ENCODE measurements around the gene KCNJ15. TPM values are rescaled to one million over a fixed set of nuclear protein-coding genes. Genes with fewer than 3 reads are reported as not detected.
"Not testable (repeated sequence)": the region's sequence is repeated elsewhere in the genome, so short reads cannot be mapped to it uniquely, and the experiment has no call there.

The KCNJ15 gene
- total RNA-seq, 1 experiment from 2014 or later: 1.5 TPM

DNA sequence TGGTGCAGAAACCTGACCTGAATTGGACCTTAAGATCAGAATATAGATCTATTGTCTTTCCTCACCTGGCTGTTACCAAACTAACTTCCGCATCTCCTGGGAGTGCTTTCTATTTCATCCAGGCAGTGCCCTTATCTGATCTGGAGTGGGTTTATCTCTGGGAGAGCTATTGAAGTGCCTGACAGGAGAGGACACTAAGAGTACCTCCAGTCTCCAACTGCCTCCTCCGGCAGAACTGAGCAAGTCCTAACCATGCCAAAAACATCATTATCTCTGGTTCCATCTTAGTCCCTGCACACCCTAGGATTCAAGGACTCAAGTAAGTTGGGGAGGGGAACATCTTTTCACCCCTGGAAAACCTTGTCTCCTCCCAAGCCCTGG lies 12.4 kb upstream of the KCNJ15 start:
- peak; percentile 58 for DNase-seq (ENCODE audit: low read depth)

DNA sequence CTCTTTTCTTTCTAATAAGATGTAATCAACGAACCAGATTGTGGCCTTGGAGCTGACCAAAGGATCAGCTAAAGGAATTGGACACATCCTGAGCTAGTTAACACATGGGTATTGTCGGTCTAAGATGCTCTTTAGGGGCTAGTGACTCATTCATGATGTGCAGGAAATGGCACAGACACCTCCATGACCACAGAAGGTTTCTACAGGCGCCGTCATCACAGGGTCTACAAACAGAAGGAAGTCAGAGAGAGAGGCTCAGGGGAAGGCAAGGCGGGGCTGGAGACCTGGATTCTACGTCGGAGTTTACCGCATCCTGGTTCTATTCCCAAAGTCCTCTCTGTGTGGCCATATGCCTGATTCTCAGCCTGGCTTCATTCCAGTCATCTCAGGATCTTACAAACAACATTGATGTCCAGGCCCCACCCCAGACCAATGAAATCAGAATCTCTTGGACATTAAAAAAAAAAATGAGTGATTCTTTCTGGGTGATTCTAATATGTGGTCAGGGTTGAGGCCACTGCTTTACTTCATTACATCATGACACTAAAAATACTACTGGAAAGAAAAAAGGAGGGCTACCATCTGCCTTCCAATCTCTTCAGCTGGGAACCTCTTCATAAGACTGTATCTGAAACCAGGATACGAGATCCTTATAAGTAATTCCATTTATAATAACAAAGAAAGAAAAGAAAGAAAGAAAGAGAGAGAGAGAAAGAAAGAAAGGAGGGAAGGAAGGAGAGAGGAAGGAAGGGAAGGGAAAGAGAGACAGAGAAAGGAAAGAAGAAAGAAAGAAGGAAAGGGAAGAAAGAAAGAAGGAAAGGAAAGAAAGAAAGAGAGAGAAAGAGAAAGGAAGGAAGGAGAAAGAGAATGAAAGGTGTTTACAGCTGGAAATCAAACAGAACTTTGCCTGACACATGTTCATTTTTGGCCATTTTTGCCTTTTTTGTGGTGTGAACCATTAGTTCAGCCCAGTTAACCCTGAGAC lies 11.6 kb upstream of the KCNJ15 start:
- peak; percentile 100 for DNase-seq (ENCODE audit: low read depth)

DNA sequence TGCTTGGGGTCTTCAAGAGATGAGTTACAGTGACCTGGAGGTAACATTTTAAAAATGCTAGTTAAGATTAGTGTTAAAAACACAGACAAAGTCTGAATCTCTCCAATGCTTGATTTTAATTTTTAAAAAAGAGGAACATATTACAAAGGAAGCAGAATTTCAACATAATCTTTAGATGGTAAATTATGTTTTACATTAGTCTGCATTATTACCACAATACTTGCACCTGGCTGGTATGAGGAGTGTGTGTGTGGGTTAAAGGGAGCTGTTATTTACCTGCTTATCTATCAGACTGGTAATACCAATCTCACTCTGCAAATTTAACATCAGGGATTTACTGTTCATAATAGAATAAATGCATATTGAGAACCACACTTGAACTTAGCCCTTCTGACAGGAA lies 10.3 kb upstream of the KCNJ15 start:
- DNase-seq (ENCODE audit: low read depth): no peak

DNA sequence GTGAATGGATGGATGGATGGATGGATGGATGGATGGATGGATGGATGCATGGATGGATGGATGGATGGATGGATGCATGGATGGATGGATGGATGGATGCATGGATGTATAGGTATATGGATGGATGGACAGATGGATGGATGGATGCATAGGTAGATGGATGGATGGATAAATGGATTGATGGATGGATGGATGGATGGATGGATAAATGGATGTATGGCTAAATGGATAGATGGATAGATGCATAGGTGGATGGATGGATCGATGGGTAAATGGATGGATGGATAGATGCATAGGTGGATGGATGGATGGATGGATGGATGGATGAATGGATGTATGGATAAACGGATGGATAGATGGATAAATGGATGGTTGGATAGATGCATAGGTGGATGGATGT lies 9.7 kb upstream of the KCNJ15 start:
- DNase-seq (ENCODE audit: low read depth): not testable (repeated sequence)

DNA sequence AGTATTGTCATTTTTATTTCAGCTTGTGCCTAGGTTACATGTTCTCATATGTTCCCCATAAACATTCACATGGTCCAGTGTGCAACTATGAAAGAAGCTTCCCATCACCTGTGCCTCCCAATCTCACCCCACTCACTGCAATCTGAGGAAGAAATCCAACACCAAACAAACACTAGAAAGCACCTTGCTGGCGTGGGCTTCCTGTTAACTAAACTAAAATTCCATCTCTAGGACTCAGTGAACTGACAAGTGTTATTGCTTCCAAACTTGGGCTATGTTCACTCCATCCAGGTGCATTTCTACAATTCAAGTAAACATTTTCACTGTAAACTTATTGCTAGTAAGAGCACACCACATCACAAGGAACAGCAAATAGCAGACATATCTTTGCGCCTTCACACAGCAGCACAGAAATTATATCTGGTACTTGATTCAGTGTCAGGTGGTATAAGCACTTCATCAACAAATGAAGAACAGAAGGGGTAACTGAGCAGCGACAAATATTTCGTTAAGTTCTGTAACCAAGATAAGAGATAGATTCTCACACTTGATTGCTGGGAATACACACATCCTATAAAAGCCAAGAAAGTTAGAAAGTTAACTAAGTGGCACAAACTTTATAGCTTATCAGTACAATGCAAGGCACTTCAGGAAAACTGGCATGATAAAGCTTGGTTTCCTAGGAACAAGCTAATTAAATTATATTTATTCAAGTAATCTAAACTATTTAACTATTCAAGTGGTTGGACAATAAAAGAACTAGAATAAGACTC lies 8.9 kb upstream of the KCNJ15 start:
- DNase-seq (ENCODE audit: low read depth): no peak

DNA sequence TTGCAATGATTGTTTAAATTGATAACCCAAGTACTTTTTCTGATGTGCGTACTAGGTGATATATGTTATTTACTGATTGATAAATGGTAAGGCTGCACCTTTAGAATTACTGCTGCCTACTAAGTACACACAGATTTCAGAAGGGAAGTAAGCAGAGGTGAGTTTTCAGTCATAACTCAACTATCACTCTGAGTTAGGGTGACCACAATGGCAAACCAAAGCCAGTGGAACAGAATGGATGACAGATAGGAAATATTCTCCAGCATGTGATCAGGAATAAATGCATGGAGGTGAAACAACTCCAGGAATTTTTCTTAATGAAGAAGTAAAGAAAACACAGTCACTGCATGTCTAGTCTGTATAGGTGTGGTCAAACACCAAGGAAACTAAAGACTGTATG lies 7.5 kb upstream of the KCNJ15 start:
- no peak for DNase-seq (ENCODE audit: low read depth)

DNA sequence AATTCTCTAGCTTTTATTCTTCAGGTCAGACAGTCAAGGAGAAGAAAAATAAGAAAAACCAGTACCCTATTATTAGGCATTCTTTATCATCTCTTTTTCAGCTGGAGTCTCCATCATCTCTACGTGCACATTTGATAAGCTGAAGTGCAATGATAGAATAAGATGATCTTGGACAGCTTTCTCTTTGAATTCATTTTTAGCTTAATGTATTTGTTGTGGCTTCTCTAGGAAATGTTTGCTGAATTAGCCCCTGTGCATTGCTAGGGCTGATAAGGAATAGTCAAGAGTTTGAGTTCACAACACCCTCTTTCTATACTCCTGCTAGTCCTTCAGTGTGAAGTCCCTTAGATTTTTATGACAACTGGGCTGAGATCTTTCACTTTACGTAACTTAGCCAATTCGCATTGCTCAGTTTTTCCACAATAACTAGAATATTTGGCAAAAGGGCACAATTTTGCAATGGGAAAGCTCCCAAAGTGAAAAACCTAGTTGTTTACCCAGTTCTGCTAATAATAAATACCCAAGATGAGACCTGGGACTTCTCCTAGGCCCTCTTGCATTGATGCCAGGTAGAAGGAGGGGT lies 7.0 kb upstream of the KCNJ15 start:
- DNase-seq (ENCODE audit: low read depth): no peak

DNA sequence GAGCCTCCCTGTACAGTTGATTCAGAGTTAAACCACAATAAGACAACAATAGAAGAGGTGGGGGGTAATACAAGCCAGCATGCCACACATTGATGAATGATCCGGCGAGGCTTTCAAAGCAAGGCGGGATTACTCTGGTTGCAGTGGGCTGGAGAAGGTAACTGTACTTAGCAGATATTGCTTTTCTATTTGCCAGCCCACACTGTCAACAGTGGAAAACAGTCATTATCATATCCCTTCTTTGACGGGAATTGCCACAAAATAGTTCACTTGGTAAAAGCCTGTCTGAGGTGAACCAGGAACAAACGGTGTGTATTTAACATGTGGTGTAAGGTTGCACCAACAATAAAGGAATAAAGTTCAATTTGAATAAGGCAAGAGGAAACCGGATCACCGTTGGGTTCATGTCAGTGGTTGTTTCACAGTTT lies 5.8 kb upstream of the KCNJ15 start:
- DNase-seq (ENCODE audit: low read depth): no peak

DNA sequence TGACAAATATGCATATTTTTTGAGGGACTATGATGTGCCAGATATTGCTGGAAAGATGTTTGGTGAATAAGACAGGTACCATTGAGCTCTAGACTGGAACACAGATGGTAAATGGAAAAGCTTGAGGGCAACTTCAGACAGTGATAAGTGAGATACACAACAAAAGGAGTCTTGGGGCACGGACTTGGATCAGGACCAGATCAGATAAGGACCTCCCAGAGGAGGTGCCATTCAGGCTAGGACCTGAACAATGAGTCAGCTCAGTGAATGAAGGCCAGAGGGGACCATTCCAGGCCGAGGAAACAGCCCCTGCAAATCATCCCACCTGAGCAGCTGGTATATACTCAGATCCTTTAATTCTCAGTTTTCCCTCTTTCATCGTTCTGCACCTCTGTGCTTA lies 1.8 kb upstream of the KCNJ15 start:
- DNase-seq (ENCODE audit: low read depth): peak; percentile 89

DNA sequence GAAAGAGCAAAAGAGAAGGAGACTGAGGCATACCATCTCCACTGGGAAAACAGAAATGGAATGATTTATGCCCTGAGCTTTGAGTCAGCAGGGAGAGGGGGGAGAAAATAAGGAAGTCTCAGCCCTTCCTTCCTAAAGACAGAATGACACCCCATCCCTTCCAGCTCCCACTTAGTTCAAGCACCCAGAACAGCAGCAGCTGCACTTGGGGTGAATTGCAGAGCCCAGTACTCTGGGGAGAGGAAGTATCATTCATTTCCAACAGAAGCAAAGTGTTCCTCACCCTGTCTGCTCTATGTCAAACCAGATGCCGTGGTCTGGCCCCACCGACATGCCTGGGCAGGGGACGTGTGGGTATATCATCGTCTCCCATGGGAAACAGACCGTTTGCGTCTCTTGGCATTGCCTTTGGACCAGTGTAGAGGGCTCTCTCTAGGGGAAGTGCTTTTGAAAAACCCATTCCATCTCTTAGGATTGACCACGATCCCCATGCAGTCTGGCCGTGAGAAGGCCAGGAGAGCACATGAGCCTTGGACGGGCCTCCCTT lies 1.1 kb upstream of the KCNJ15 start:
- DNase-seq (ENCODE audit: low read depth): no peak

DNA sequence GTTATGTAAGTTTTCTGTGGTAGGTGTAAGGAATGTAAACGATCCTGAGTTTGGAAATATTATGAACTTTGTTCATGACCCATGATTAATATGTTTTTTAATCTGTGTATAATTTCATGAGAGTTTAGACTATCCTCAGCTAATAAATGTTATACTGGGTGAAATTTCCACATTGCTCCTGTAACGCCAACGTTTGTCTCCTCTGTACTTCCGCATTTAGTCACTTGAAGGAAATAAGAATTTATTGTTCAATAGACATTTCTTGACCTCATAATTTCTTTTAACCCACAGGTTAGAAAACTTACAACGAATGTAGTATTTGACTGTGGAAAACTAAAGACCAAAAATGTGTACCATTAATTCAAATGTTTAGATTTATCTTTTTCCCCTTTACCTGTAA lies 876 bp downstream of the KCNJ15 start:
- DNase-seq (ENCODE audit: low read depth): no peak

DNA sequence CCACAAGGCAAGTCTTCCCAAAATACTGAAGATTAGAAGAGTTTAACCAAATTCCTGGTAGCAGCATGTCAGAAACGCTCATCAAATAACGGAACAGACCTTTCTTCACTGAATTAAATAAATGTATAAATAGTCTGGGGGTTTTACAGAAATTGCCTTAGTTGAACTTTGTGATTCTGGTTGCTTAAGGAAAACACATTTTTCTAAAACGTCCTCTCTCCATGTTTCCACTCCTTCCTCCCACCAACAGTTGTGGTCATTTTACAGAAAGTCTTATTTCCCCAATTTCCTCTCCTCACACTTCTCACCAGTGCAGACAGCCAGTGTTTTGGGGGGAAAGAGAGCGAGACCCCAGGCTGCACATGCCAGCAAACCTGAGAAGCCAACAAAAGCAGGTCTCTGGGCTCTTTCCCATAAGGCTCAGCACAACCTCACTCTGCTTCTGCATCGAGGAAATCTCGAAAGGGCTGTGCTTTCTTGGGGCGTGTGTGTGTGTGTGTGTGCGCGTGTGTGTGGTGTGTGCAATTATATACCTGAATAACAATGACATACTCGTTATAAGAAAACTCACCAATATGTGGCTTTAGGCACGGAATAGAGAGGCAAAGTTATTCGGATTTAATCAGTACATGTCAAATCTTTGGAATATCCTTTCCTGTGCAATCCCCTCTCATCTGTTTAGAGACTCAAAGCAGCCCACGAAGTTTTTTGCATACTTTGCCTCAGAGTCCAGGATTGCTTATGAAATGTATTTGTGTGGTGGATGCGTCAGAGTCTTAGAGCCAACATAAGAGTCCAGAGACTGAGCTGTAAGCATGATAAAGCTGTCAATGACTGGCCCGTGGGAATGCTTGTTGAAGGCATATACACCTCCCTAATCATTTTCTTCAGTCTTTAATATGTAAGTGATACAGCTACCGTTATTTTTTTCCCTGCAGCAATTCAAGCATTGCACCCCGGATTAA lies 2.0 kb downstream of the KCNJ15 start:
- DNase-seq (ENCODE audit: low read depth): peak; percentile 69

DNA sequence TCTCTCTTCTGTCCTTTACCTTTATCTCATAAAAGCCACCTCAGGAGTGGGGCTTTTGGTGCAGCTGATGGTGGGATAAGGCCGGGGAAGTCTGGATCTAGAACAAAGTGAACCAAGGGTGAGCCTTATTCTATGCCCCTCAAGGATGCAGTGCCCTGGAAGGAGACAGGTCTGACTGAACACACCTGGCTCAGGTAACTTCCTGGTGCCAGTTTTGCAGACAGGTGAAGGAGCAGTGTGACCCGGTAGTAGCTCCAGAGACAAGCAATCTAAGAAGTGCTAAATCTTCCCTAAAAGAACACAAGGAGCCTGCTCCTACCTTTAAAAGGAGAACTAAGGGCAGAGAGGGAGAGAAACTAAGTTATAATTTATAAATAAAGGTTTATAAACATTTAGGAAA lies 2.9 kb downstream of the KCNJ15 start:
- DNase-seq (ENCODE audit: low read depth): no peak

DNA sequence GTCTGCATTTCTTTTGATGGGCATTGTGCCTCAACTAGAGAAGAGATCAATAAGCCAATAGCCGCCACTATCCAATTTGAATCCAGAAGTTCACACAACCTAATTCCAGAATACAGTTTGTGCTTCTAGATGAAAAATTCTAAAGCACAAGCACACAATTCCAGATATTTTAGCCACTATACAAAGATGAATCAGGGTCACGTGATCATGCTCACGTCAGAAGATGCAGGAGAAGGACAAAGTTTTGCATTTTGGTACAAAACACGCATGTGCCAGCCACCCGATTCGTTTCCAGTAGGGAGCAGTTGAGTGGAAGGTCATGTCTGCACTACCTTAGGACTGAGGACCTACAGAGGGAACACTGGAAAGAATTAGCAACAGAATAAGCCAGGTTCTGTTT lies 3.6 kb downstream of the KCNJ15 start:
- no peak for DNase-seq (ENCODE audit: low read depth)

DNA sequence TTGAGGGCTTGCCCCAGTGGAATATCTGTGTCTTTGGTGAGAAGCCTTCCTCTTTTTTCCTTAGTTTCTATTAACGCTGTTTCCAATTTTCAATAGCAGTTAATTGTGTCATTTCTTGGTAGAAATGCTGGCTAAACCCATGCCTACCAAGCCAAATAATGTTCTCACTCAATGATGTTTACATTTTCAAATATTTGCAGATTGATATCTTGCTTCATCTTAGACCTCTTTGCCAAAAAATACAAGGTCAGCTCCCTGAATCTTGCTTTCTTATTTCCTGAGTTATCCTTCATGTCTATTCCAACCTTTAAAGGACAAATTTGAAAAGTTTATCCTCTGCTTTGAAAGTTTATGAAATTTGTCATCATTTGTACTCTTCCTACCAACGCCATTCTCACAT lies 5.1 kb downstream of the KCNJ15 start:
- DNase-seq (ENCODE audit: low read depth): no peak

DNA sequence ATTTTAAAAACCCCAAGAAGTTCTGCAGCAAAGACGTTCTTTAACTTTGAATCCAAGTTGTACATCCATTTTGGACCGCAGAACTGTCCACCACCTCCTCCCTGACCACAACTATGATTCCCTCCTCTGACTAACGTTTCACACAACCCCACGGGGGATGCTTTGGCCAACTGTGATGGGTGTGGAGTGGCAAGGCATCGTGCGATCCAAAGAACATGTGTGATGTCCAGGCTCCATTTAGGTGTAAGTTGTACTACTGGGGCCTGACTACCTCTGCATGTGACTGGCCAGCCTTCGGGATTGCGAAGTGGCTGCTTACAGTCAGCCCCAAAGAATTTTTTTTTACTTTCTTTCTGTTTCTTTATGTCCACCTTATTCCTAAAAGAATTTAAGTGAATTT lies 6.7 kb downstream of the KCNJ15 start:
- peak; percentile 76 for DNase-seq (ENCODE audit: low read depth)

DNA sequence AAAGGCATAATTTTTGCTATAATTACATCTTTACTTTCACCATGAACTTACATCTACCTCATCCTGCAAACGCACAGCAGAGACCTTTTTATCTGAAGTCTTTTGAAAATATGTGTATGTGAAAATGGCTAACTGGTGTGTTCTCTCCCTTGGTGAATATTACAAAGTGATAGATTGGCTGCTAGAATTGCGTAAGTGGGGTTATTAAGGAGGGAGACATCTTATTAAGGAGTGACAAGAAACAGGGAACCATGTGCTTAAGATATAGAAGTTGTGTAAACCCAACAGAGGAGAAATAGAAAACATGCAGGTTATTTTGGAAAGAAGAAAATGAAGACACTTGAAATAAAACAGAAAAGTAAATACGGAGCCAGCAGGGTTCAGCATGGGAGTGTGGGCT lies 7.8 kb downstream of the KCNJ15 start:
- no peak for DNase-seq (ENCODE audit: low read depth)

DNA sequence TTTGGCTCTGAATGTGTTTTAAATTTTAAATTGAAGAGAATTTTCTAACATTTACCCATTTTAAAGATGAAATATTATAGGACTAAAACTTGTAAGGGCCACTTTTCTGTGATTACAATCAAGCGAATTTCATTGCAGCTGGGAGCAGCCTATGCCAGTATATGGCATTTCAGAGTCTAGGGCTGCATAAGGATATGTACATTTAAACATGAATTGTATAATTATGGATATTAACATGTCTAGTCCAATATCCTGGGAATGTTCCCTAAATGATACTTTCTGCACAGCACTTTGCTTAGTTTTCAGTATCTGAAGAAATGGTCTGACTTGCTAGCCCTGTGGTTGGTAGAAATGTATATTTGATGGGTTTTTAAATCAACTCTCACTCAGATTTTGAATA lies 8.4 kb downstream of the KCNJ15 start:
- DNase-seq (ENCODE audit: low read depth): no peak

DNA sequence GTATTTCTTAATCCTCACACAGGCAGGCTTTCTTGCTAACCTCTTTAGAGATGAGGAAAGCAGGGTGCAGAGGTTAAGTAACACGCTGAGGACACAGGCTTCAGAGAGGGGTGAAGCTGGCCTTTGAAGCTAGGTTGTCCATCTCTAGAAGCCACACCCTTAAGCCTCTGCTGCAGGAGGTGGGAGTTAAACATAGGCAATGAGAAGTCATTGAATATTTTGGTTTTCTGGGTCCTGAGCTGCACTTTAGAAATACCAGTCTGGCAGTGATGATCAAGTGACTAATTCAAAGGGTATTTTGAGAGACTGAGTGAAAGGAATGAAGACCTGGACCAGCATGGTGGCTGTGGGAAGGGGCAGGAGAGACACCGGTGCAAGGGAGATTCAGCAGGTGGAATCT lies 9.9 kb downstream of the KCNJ15 start:
- DNase-seq (ENCODE audit: low read depth): peak; percentile 76

DNA sequence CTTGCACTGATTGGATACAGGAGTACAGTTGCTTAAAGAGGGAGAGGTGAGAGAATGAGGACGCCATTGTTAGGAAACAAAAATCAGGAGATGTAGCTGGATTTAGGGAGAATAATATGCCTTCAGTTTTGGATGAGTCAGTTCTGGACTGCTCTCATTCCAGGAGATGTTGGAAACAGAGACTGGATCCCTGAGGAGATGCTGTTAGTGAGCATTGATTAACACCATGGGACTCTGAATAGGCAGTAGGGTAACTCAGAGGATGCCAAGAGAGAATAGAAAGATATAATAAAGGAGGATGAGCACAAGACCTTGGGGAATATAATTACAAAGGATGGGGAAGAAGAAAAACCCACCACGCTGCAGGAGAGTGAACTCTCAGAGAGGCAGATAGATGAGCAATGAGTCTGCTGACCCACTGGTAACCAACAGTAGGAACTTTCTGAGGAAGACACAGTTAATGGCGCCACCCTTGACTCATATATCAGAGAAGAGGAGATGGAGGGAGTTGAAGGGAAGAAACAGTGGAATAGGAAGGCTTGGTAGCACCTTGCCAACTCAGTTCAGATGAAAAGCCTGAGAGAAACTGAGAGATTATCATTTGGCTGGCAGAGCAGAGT lies 10.5 kb downstream of the KCNJ15 start:
- no peak for DNase-seq (ENCODE audit: low read depth)

Measured in M059J (cell line).